HPDE6-E6E7 (cell line): Measurements from ENCODE around the gene GPRIN2.

ENCODE experiments used
- DNase-seq: peaks from one replicate; pipeline ENCODE4 v3.0.0; 2011; ENCODE audit warnings: missing footprints; ENCODE audit errors: extremely low spot score

GPRIN2 gene

DNA sequence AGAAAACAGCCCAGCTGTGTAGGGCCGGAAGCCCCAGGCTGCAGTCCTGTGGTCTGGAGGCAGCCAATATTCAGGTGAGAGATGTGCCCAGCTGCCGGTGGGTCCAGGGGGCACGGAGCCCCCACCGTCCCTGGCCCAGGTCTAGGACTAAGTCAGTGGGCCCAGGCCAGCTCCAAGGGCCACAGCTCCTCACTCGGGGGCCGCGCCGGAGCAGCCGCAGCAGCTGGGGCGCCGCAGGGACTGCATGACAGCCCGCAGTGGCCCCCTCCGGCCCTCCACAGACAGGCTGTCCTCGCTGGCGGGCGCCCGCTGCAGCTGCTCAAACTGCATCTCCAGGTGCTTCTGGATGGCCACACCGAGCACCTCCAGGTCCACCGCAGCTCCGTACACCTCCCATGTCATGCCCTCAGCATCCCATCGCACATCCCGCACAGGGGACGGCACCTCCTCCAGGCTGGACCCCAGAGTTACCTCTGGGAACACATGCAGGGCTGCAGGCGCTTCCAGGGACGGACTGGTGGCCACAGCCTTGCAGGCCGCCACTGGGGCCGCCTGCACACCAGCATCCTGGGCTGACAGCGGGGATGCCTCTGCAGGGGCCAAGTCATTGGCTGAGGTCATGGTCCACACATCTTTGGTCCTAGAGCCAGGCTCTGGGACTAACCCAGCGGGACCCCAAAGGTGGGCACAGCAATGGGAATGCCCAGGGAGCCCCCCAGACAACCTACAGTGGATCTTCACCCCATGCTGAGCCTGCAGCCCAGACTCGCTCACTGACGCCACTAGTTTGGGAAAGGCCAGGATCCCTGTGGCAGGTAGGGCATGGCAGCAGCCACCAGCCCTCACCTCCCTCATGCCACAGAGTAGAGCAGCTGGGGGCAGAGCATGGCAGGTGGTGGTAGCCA is 7.0 kb downstream of the GPRIN2 start:
- DNase-seq: no peak

DNA sequence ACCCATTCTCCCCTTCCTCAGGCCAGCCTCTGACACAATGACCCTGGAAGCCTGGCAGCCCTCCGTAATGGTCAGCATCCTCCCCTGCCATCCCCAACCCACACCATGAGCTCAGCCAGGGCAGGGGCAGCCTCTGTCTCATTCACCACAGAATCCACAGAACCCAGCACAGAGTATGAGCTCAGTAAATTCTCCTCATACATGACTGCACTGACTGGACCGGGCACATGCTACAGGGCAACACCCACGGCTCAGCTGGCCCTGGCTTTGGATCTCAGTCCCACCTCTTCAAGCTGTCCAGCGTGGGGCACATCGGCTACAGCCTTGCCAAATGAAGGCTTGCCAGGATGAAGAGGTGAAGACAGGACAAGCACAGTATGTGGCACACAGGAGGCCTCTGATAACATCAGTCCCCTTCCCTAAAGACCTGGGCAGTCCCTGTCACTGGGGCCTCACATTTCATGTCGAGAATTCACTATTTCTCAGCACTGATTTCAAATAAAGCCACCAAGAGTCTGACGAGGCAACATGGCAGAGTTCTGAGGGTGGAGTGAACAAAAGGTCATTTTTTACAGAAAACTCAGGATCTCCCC is 7.9 kb downstream of the GPRIN2 start:
- DNase-seq: no peak

DNA sequence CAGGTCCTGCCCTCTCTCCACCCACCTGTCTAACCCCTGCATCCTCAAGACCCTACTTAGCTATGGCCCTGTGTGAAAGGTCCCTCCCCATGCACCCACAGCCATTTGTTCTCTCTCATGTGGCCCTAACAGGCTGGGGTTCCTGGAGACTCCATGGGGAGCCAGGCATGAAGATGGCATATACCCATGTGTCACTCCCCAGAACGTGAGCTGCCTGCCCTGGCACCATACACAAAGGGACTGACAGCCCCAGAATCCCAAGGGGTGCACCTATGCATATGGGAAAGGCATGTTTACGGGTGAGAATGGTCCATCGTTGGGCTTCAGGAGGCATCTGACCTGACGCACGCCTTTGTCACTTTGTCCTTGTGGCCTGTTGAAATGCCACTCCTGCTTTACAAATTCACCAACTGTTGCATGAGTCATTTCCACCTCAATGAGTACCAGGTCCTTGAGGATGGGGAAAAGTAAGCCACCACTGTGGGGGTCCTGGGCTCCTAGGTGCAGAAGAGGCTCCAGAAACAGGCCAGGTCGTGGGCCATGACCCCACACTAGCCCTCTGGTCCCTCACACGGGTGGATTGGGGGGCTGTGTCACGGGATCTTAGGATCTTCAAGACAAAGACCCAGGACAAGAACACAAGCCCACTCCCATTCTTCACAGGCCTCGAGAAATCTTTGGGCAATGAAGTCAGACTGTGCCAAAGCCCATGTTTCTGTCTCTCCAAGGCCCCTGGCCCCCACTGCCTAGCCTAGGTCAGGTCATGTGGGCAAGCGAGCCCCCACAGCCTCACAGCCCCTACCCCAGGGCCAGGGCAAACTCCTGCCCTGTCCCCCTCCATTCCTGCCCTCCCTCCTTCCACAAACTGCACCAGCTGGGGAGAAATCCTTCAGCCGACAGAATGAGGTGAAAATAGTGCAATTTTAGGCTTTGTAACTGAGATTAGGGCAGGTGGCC is 8.6 kb downstream of the GPRIN2 start:
- no peak for DNase-seq

DNA sequence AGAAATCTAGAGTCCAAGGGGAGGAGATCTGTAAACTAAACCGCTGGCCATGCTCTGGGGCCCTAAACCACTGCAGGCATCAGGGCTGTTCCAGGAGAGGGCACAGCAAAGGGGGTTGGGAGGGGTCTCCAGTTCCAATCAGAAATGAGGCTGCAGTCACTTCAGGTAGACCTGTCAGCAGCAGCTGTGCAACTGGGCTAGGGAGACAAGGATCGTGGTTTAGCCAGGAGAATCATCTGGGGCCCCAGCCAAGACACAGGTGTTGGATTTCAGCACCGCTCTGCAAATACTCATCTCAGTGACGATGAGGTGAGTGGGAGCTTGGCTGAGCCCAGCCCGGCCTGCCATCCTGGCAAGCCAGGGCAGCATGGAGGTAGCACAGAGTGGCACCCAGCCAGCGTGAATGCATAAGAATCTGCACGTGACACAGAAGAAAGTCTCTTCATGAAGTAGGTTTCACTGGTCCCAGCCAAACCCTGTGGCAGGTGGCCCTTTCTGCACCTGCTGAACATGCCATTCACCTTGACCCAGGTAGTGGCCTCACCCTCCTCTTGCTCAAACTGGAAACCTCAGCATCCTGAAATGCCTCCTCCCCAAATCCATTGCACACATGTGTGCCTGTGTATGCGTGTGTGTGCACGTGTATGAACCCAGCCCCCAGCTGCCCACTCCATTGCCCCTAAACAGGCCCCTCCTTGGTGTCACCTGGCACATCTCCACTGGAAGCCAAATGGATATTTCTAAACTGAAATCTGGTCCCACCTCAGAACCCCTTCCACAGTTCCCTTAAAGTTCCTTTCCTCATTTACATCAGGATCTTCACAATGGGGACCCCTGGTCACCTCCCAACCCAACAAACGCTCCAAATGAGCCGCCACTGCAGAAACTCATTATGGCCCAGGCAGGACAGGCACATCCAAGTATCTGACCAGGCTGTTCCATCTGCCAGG is 9.6 kb downstream of the GPRIN2 start:
- no peak for DNase-seq

DNA sequence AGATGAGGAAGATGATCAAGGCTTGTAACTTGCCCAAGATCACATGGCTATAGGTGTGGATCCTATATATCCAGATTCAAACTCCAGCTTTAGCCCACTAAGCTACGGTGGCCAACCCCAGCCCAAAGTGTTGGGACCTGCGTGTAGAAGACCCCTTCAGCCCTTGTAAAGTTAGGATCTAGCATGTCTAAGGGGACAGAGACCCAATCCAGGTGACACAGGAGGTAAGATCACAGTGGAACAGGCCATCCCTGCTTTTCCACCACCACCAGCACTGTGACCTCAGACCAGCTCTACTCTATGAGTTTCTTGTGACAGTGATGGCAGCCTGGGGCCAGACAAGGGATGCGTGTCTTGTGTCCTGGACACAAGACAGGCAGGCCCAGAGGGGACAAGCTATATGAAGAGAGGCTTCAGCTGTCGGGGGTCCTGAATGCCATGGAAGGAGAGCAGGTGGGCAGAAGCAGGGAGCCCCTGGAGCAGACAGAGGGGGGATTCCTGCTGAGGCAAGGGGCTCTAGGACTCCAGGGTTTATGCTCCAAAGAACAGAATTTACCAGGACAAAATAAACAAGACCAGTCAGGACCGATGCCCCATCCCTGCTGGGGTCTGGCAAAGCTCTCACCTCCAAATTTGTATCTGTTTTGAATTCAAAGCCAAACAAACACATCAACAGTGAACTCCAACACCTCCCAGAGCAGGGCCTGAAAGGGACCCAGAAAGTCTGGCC is 10.4 kb downstream of the GPRIN2 start:
- no peak for DNase-seq

DNA sequence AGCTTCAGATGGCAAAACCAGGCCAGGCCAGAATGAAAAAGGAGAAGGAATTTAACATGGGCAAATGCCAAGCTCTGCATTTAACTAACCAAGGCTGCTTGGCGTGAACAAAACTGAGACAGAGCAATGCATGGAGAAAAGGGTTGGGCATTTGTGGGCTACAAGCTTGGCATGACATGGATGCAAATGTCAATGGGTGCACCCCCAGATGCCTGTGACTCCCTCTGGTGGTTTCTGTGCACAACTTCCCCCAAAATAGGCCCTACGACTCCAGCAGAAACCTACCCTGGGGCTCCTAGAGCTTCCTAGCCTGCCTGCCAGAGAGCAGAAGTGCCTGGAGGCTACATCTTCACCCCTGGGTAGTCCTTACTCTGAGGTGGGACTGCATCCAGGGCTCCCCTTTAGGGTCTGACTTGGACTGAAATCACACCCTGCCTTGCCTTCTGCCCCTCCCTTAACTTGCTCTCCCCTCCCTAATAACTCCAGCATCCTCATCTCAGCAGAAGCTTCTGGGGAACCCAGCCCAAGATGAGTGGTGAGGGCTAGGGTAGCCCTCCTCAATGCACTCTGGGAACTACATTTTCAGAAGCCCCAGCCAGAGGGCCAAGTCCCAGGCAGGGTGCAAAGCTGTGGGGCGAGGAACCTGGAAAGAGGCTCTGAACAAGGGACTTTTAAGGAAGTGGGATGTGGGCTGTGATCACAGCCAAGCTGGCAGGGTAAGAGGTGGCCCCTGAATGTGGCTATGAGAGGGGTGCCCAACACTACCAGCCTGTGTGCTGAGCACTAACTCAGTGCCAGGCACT is 11.3 kb downstream of the GPRIN2 start:
- DNase-seq: peak; percentile 86

DNA sequence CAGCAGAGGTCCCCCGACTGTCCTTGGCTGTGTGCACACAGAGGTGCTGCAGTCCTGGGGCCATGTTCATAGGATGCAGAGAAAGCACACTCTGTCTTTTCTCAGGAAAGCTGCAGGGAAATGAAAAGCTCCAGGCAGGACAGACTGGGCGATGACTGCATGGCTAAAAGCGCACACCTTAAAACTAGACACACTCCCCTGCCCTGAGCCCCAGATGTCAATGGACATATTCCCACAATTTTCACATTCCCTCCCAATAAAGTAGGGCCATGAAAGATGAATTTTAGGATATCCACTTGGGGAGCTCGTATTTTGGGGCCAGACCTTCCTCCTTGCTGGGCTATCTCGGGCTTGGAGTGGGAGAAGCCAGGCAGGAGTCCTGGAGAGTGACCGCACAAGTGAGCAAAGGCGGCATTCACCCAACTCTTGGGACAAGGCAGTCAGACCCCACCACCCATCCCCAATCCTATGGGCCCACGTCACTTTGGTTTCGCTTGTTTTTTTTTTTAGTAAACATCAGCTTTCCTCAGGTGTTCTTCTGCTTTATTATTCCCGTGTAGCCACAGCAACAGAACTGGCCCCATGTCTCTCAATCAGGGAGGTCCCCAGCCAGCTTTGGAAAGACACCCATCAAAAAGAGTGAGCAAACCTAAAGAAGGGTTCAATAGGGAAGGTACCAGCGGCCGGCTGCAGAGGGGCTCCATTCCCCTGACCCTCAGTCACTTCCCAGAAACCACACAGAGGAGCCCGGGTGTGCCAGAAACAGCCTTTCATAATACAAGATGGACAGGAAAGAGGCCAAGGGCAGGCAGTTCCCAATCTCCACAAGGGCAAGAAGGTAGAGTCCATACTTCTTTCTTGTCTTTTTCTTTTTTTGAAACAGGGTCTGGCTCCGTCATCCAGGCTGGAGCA is 12.7 kb downstream of the GPRIN2 start:
- DNase-seq: no peak

DNA sequence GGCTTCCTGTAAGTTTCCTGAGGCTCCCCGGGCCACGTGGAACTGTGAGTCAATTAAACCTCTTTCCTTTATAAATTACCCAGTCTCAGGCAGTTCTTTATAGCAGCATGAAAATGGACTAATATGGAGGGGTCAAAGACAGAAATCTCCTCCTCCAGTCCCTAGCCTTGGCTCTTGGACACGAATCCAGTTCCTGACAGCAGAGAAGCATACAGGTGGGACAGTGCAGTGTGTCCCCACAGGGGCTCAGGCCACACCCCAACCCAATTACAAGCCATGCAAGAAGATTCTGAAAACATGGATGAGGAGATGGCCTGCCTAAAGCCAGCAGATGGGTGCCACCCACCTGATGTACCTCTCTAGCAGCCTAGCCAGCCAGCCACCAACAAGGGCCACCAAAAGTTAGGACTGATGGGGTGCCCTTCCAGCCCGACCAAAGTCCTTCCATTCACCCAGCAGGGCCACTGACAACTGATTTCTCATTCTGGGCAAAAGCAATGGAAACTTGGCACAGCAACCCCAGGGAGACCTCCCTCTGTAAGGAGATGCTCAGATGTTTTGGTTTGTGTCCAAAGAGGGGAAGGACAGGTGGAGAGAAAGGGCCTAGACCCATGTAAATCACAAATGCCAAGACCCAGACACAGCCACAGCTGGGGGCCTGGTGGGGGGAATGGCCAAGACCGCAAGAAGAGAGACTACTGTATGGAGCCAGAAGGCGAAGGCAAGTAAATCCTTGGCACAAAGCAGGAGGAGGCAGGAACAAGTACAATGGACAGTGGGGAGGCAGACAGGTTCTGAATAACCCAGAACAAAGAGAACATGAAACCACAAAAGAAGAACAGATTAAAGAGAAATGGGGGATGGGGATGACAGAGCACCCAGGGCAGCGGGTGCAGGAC is 13.6 kb downstream of the GPRIN2 start:
- no peak for DNase-seq

DNA sequence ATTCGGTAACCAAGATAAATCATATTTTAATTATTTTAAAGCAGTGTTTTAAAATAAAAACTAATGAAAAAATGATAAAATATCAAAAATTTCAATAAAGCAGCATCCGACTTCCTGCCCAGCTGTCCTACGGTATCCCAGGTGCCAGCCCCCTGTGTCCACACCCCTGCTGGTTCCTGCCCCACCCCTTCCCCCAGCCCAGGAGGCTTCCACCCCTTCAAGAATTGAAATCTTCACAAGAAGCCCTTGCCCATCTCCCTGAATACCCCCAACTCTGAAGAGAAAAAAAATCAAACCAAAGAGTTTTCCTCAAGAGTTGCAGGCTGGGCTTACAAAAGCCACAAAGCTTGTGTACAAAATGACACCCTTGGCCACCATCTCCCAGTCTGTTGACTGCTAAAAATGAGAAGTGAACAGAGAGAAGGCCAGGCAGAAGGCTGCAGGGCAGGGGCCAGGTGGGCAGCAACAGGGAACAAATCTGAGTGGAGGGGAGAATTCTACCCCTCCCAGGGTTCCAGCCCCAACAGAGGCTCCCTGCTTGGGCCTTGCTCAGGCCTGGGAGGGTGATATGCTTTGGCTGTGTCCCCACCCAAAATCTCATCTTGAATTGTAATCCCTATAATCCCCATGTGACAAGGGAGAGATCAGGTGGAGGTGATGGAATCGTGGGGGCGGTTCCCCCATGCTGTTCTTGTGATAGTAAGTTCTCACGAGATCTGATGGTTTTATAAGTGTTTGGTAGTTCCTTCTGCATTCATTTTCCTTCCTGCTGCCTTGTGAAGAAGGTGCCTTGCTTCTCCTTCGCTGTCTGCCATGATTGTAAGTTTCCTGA is 14.5 kb downstream of the GPRIN2 start:
- no peak for DNase-seq

DNA sequence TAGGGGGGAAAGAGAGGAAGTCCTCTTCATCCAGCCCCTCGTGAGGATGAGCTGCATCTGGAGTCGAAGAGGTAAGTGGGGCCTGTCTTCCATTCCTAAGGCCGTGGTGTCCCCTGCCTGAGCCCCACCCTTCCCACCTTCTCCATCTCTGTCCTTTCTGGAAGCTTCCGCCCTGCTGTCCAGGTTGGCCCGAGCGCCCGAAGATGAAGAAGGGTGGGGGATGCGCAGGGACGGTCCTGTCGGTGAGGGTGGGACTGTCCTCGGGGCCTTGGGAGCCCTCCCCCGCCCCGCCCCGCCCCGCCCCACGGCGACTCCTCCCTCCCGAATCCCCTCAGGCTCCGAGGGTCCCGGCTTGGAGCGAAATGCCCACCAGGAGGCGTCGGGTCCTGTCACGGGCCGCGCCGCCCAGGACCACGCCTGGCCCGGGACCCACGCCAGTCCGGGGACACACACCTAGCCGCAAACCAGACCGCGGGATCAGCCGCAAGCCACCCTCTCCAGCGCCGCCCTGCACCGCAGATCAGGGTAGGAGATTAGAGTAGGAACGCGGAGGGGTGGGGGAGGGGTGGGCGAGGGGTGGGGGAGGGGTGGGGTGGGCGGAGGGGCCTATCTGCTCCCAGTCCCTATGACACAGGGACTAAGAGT is 15.3 kb downstream of the GPRIN2 start:
- DNase-seq: no peak

DNA sequence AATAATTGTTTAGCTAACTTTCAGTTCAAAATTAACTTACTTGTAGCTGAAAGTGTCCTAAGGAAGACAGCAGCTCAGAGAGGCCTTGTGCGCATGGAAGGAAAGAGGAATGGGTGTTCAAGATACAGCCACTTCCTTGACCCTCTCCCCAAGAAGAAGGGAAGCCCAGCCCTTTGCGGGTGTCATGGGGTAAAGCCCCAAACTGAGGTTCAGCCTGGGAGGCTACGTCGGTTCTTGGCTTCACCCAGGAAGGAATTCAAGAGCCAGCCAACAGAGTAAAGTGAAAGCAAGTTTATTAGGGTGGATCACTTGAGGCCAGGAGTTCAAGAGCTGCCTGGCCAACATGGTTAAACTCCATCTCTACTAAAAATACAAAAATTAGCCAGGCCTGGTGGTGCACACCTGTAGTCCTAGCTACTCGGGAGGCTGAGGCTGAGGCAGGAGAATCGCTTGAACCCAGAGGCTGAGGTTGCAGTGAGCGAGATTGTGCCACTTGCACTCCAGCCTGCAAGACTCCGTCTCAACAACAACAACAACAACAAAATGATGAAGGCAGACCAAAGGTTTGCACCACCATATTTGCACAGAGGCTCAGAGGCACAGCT is 15.9 kb downstream of the GPRIN2 start:
- no peak for DNase-seq

DNA sequence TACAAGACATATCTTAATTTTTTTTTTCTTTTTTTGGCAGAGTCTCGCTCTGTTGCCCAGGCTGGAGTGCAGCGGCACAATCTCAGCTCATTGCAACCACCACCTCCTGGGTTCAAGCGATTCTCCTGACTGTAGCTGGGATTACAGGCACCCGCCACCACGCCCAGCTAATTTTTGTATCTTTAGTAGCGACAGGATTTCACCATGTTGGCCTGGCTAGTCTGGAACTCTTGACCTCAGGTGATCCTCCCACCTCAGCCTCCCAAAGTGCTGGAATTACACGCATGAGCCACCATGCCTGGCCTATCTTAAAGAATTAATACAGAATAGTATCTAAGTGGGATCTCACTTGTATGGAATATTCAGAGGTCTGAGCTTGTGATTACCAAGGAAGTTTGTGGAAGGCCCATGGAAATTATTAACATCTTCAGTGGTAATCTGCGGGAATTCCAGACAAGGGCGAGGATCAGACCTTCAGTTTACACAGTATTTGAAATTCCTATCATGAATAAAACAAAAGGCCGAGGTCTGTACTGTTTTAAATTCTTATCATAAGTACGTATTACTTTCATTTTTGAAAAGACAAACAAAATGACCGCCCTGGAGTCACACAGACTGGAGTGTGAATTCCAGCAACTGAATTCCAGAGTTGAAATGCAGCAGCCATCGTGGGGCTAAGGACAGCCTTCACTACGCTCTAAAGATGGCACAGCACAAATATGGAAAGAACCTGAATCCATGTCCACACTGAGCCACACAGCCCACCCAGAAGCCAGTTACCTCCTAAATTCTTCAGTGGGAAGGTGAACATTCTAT is 16.7 kb downstream of the GPRIN2 start:
- no peak for DNase-seq

DNA sequence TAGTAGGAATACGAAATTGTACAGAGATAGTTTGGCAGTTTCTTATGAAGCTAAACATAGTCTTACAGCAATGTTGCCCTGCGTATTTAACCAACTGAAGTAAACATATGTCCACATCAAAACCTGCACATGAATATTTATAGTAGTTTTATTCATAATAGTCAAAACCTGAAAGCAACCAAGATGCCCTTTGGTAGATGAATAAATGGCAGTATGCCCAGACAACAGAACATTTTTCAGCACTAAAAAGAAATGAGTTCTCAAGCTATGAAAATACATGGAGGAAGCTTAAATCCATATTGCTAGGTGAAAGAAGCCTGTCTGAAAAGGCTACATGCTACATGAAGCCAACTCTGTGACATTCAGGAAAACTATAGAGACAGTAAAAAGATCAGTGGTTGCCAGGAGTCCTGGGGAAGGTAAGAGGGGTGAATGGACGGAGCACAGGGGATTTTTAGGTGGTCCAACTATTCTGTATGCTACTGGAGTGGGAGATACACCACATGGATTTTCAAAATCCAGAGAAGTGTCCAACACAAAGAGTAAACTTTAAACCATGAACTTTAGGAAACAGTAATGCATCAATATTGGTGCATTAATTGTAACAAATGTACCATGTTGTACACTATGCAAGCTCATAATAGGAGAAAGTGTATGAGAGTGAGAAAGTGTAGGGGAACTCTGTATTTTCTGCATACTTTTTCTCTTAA is 17.6 kb downstream of the GPRIN2 start:
- no peak for DNase-seq

DNA sequence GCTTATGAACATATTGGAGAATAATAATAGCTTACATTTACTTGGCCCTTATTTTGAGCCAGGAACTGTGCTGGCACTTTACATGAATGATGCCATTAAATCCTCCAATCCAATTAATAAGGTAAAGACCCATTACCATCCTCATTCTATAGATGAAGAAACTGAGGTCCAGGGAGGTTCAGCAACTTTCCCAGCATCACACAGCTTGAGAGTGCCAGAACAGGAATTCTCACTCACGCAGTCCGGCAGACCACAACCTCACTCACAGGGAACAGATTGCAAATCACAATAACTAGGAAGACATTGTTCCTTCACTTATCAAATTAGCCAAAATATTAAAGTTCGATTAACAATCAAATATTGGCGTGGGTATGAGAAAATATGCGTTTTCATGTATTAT is 18.3 kb downstream of the GPRIN2 start:
- DNase-seq: no peak
